Activated naive CD8-positive, alpha-beta T cell treated with anti-CD3 and anti-CD28 coated beads, Interleukin-2, amount 10 ng/mL, durations not matched to agents 7 days and 5 days (primary cell): ENCODE data around the gene MRPL4. TPM values are rescaled to one million over a fixed set of nuclear protein-coding genes. Genes with fewer than 3 reads are reported as not detected.

ENCODE experiments used
- ATAC-seq: fragments of 150-1000 bp; cut with Tn5 transposase; one replicate; pipeline ENCODE4 v1.10.0; 2021; ENCODE audit warnings: low read depth, moderate library complexity
- POLR2A ChIA-PET: fragments of 350-600 bp; sonication (Branson Sonifier 250); formaldehyde crosslinking; loops from one replicate; lab custom pipeline; 2021; ENCODE audit warnings: antibody characterized with exemption; lab: Charles Lee
- DNase-seq: peaks from one replicate; pipeline ENCODE4 v3.0.0; 2021
- H3K27ac Mint-ChIP-seq: one replicate; pipeline ENCODE4 v1.8.0; 2022; ENCODE audit warnings: mild to moderate bottlenecking, mixed read lengths
- H3K27me3 Mint-ChIP-seq: one replicate; pipeline ENCODE4 v1.8.0; 2022; ENCODE audit warnings: mild to moderate bottlenecking, moderate library complexity, mixed read lengths
- H3K36me3 Mint-ChIP-seq: one replicate; pipeline ENCODE4 v1.8.0; 2021; ENCODE audit warnings: mild to moderate bottlenecking, mixed read lengths
- H3K4me1 Mint-ChIP-seq: one replicate; pipeline ENCODE4 v1.8.0; 2021; ENCODE audit warnings: mixed read lengths
- H3K4me3 Mint-ChIP-seq: one replicate; pipeline ENCODE4 v1.8.0; 2022; ENCODE audit warnings: mild to moderate bottlenecking, moderate library complexity, mixed read lengths
- H3K9me3 Mint-ChIP-seq: one replicate; pipeline ENCODE4 v1.8.0; 2021; ENCODE audit warnings: mixed read lengths
- total RNA-seq, 2 experiments: library from RNA; stranded (reverse); gene quantifications; one replicate each; pipeline ENCODE4 v1.2.3, GENCODE V29; 2021

MRPL4 gene
- total RNA-seq, 2 experiments from 2014 or later: 55.8 to 59.9 TPM

DNA sequence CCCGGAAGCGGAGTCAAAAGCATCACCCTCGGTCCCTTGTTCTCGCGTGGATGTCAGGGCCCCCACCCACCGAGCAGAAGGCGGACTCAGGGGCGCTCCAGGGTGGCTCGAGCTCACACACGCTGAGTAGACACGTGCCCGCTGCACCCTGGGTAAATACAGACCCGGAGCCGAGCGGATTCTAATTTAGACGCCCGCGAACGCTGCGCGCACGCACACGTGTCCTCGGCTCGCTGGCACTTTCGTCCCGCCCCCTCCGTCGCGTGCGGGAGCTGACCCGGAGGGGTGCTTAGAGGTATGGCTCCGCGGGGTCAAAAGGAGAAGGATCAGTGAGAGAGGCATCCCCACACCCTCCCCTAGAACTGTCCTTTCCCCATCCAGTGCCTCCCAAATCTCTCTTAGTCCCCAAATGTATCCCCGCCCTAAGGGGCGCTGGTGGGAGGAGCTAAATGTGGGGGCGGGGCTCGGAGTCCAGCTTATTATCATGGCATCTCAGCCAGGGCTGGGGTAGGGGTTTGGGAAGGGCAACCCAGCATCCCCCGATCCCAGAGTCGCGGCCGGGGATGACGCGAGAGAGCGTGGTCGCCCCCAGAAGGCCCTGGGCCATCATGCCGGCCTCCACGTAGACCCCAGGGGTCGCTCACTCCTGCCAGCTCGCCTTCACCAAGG, 37.3 kb downstream of the MRPL4 start:
- Mint-ChIP-seq H3K36me3 (peaks cover 16% of the 10 kb centered on the region), H3K4me3 (peak overlapping the region; percentile 77), H3K4me1 (peaks cover 54% of the 10 kb centered on the region), H3K9me3 (peaks cover 3% of the 10 kb centered on the region), H3K27ac (no peak overlapping the region), H3K27me3 (peaks cover 62% of the 10 kb centered on the region)
- POLR2A ChIA-PET: interaction anchor here (0.6 to 5.0 kb wide), 8 partner anchors 11 to 131 kb away, joined by 3 to 60 read pairs (median 4); partner anchors contain the start of genes ICAM1 and RAVER1
- DNase-seq (peak; percentile 72), ATAC-seq (peak; percentile 28)

DNA sequence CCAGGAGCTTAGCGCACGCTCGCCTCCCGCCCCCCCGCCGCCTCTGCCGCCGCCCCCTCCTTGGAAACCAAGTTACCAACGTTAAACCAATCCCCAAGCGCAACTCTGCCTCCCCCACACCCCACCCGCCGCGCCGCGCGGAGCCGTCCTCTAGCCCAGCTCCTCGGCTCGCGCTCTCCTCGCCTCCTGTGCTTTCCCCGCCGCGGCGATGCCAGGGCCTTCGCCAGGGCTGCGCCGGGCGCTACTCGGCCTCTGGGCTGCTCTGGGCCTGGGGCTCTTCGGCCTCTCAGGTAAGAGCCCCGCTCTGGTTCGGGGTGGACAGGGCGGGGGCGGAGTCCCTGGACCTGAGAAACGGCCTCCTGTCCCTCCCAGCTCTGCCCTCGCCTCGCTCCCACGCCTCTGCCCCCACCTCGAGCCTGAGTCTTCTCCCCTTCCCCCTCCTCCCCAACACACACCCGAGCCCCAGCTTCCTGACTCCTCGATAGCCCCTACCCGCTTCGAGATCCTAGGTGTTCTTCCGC, 37.9 kb downstream of the MRPL4 start, which contains the start of gene ICAM5:
Gene ICAM5 (plus strand): TSS at position 117 of the 521 bp plus-strand sequence. CDS start 92 bp downstream, at position 209.
- H3K4me1 Mint-ChIP-seq: peaks cover 54% of the 10 kb centered on the region
- DNase-seq: peak; percentile 63
- H3K36me3 Mint-ChIP-seq: peaks cover 15% of the 10 kb centered on the region
- POLR2A ChIA-PET: interaction anchor here (0.7 to 5.0 kb wide), 6 partner anchors 16 to 131 kb away, joined by 3 to 60 read pairs (median 4); partner anchors contain the start of genes ICAM1 and RAVER1
- peaks cover 68% of the 10 kb centered on the region for H3K27me3 Mint-ChIP-seq
- peak within 1 kb of the TSS; percentile 62 for H3K27ac Mint-ChIP-seq
- ATAC-seq: no peak
- H3K4me3 Mint-ChIP-seq: peak within 1 kb of the TSS; percentile 77
- peaks cover 3% of the 10 kb centered on the region for H3K9me3 Mint-ChIP-seq

DNA sequence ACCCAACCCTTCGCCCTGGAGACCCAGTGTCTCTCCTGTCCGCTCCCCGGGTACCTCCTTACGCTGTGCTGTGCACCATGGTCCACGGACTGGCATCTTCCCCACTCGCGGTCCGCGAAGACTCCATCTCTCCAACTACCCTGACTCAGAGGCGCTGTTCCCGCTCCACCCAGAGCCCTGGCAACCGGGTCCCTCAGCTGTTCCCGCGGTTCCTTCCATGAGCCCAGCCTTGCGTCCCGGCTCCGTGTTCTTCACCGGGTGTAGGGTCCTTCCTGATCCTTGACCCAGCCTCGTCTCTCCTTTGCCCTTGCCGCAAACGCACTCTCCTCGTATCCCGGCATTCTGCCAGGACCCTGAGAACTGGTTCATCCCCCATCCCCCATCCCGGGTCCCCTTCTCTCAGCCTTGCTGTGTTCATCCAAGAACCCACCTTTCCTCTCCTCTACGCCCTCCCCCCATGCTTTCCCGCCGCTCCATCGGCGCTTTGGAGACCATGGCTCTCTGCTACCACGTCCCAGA, 38.4 kb downstream of the MRPL4 start:
- H3K27ac Mint-ChIP-seq: peak overlapping the region; percentile 52
- H3K9me3 Mint-ChIP-seq: peaks cover 3% of the 10 kb centered on the region
- H3K4me3 Mint-ChIP-seq: peak overlapping the region; percentile 77
- H3K4me1 Mint-ChIP-seq: peaks cover 49% of the 10 kb centered on the region
- peaks cover 70% of the 10 kb centered on the region for H3K27me3 Mint-ChIP-seq
- POLR2A ChIA-PET: interaction anchor here (1.3 to 5.0 kb wide), 2 partner anchors 17 to 20 kb away, joined by 5 to 60 read pairs; partner anchors contain the start of gene ICAM1
- ATAC-seq (no peak), DNase-seq (peak; percentile 55)
- H3K36me3 Mint-ChIP-seq: peaks cover 10% of the 10 kb centered on the region

DNA sequence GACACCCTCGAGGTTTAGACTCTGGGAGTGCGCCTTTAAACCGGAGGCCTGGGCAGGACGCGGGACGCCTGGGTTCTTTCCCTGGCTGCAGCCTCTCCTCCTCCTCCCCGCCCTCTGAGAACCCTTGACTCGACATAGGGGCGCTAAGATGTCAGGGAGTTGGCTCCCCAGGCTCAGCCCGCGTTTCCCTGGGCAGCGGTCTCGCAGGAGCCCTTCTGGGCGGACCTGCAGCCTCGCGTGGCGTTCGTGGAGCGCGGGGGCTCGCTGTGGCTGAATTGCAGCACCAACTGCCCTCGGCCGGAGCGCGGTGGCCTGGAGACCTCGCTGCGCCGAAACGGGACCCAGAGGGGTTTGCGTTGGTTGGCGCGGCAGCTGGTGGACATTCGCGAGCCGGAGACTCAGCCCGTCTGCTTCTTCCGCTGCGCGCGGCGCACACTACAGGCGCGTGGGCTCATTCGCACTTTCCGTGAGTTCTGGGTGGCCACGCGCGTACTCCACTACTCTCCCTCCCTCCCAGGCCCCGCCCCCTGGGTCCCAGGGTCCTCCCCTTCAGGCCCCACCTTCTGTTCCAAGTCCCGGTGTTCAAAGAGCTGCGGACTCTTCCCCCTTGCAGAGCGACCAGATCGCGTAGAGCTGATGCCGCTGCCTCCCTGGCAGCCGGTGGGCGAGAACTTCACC, 39.0 kb downstream of the MRPL4 start:
- Mint-ChIP-seq H3K27ac (no peak overlapping the region), H3K27me3 (peaks cover 75% of the 10 kb centered on the region), H3K9me3 (peaks cover 3% of the 10 kb centered on the region), H3K4me3 (peak overlapping the region; percentile 77), H3K4me1 (peaks cover 49% of the 10 kb centered on the region), H3K36me3 (peaks cover 11% of the 10 kb centered on the region)
- DNase-seq: peak; percentile 71
- POLR2A ChIA-PET: interaction anchor here (0.8 to 5.0 kb wide), 4 partner anchors 11 to 90 kb away, joined by 3 to 60 read pairs (median 5); partner anchors contain the start of genes ICAM1, RAVER1 and TYK2
- peak; percentile 8 for ATAC-seq

DNA sequence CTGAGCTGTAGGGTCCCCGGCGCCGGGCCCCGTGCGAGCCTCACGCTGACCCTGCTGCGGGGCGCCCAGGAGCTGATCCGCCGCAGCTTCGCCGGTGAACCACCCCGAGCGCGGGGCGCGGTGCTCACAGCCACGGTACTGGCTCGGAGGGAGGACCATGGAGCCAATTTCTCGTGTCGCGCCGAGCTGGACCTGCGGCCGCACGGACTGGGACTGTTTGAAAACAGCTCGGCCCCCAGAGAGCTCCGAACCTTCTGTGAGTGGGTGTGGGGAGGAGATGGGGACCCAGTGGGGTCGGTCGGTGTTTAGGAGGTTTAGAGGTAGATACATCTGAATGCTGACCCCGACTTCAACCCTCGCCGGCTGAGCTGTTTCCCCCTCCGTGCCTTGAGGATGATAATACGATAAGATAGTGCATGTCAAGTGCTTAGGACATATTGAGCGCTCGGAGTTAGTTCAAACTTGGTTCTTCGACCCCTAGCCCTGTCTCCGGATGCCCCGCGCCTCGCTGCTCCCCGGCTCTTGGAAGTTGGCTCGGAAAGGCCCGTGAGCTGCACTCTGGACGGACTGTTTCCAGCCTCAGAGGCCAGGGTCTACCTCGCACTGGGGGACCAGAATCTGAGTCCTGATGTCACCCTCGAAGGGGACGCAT, 39.7 kb downstream of the MRPL4 start:
- Mint-ChIP-seq H3K36me3 (peaks cover 8% of the 10 kb centered on the region), H3K4me3 (peak overlapping the region; percentile 77), H3K9me3 (peaks cover 3% of the 10 kb centered on the region), H3K27me3 (peaks cover 77% of the 10 kb centered on the region), H3K4me1 (peaks cover 42% of the 10 kb centered on the region), H3K27ac (peak overlapping the region; percentile 63)
- ATAC-seq (peak; percentile 1), DNase-seq (no peak)
- POLR2A ChIA-PET: interaction anchor here (0.8 to 5.0 kb wide), 5 partner anchors 11 to 89 kb away, joined by 3 to 60 read pairs (median 4); partner anchors contain the start of genes ICAM1, RAVER1 and TYK2

- peaks cover 41% of the 10 kb centered on the region for H3K4me1 Mint-ChIP-seq
Observed at GRCh38 chr19:10292206-10292788, 40.3 kb downstream of the MRPL4 start.

DNA sequence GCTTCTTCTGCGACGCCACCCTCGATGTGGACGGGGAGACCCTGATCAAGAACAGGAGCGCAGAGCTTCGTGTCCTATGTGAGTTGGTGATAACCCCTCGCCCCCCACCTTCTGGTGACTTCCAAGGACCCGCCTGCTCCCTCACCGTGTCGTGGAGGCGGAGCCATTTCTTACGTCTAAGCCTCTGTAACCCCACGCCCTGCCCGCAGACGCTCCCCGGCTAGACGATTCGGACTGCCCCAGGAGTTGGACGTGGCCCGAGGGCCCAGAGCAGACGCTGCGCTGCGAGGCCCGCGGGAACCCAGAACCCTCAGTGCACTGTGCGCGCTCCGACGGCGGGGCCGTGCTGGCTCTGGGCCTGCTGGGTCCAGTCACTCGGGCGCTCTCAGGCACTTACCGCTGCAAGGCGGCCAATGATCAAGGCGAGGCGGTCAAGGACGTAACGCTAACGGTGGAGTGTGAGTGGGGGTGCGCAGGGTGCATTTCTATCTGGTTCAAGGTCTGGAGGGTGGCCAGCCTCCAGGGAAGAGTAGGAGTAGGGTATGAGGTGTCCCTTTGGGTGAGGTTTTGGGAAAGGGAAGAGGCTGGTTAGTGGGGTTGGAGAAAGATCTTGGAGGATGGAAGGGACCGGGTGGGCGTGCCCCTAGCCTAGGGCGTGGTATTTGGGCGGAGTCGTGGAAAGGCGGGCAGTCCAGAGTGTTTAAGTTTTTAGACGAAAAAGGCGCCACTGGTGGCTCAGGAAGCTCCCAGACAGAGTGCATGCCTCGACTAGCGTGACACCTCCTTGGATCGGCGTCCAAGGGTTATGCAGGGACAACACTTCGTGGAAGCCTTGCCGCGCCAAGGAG, 41.0 kb downstream of the MRPL4 start:
- H3K4me1 Mint-ChIP-seq: peaks cover 39% of the 10 kb centered on the region
- H3K36me3 Mint-ChIP-seq: peaks cover 6% of the 10 kb centered on the region
- POLR2A ChIA-PET: interaction anchor here (1.4 to 5.0 kb wide), 2 partner anchors 22 to 87 kb away, joined by 3 to 60 read pairs; partner anchors contain the start of gene ICAM1
- ATAC-seq (no peak), DNase-seq (no peak)
- H3K27ac Mint-ChIP-seq: peak overlapping the region; percentile 76
- peak overlapping the region; percentile 77 for H3K4me3 Mint-ChIP-seq
- H3K27me3 Mint-ChIP-seq: peaks cover 75% of the 10 kb centered on the region
- H3K9me3 Mint-ChIP-seq: peaks cover 3% of the 10 kb centered on the region

More at GRCh38 chr19:10292206-10292788, 40.3 kb downstream of the MRPL4 start:
- POLR2A ChIA-PET: interaction anchor here (1.1 to 5.0 kb wide), 3 partner anchors 22 to 88 kb away, joined by 3 to 60 read pairs (median 6); partner anchors contain the start of genes ICAM1 and RAVER1
- peaks cover 3% of the 10 kb centered on the region for H3K9me3 Mint-ChIP-seq
- DNase-seq: peak; percentile 83
- peak overlapping the region; percentile 76 for H3K27ac Mint-ChIP-seq
- H3K27me3 Mint-ChIP-seq: peaks cover 82% of the 10 kb centered on the region
- peaks cover 8% of the 10 kb centered on the region for H3K36me3 Mint-ChIP-seq
- peak overlapping the region; percentile 77 for H3K4me3 Mint-ChIP-seq
- peak; percentile 13 for ATAC-seq

DNA sequence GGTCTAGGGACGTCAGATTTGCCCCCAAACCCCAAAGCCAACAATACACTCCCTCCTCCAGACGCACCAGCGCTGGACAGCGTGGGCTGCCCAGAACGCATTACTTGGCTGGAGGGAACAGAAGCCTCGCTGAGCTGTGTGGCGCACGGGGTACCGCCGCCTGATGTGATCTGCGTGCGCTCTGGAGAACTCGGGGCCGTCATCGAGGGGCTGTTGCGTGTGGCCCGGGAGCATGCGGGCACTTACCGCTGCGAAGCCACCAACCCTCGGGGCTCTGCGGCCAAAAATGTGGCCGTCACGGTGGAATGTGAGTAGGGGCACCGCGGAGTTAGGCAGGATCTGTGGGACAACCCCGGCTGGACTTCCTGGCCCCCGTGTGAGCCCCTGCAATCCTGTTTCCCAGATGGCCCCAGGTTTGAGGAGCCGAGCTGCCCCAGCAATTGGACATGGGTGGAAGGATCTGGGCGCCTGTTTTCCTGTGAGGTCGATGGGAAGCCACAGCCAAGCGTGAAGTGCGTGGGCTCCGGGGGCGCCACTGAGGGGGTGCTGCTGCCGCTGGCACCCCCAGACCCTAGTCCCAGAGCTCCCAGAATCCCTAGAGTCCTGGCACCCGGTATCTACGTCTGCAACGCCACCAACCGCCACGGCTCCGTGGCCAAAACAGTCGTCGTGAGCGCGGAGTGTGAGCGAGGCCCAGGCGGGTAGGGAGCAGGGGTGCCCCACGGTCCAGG, 41.8 kb downstream of the MRPL4 start:
- Mint-ChIP-seq H3K4me3 (no peak overlapping the region), H3K36me3 (peaks cover 6% of the 10 kb centered on the region), H3K4me1 (peaks cover 34% of the 10 kb centered on the region), H3K27me3 (peaks cover 69% of the 10 kb centered on the region), H3K9me3 (peaks cover 3% of the 10 kb centered on the region), H3K27ac (no peak overlapping the region)
- no peak for ATAC-seq
- no peak for DNase-seq
- POLR2A ChIA-PET: interaction anchor here (0.7 kb wide), 1 partner anchor 23 kb away, joined by 3 read pairs; the partner anchor contains the start of gene ICAM1

- H3K36me3 Mint-ChIP-seq: peaks cover 6% of the 10 kb centered on the region
- no peak overlapping the region for H3K27ac Mint-ChIP-seq
- peaks cover 3% of the 10 kb centered on the region for H3K9me3 Mint-ChIP-seq
- peaks cover 30% of the 10 kb centered on the region for H3K4me1 Mint-ChIP-seq
- ATAC-seq (no peak), DNase-seq (no peak)
- POLR2A ChIA-PET: interaction anchor here (0.7 kb wide), 1 partner anchor 24 kb away, joined by 3 read pairs; the partner anchor contains the start of gene ICAM1
- H3K4me3 Mint-ChIP-seq: no peak overlapping the region
- peaks cover 64% of the 10 kb centered on the region for H3K27me3 Mint-ChIP-seq
Observed at GRCh38 chr19:10294368-10294697, 42.3 kb downstream of the MRPL4 start.

- DNase-seq (peak; percentile 77), ATAC-seq (peak; percentile 73)
- peaks cover 63% of the 10 kb centered on the region for H3K27me3 Mint-ChIP-seq
- POLR2A ChIA-PET: interaction anchor here (0.6 to 2.1 kb wide), 3 partner anchors 9 to 85 kb away, joined by 3 to 9 read pairs (median 3); partner anchors contain the start of genes ICAM1, ICAM4 and TYK2
- H3K4me1 Mint-ChIP-seq: peaks cover 26% of the 10 kb centered on the region
- peaks cover 6% of the 10 kb centered on the region for H3K36me3 Mint-ChIP-seq
- H3K27ac Mint-ChIP-seq: peak overlapping the region; percentile 78
- H3K4me3 Mint-ChIP-seq: peak overlapping the region; percentile 82
- H3K9me3 Mint-ChIP-seq: peaks cover 3% of the 10 kb centered on the region
Observed at GRCh38 chr19:10295305-10295846, 43.4 kb downstream of the MRPL4 start.
